ENCODE data around the gene COL18A1.

DNA sequence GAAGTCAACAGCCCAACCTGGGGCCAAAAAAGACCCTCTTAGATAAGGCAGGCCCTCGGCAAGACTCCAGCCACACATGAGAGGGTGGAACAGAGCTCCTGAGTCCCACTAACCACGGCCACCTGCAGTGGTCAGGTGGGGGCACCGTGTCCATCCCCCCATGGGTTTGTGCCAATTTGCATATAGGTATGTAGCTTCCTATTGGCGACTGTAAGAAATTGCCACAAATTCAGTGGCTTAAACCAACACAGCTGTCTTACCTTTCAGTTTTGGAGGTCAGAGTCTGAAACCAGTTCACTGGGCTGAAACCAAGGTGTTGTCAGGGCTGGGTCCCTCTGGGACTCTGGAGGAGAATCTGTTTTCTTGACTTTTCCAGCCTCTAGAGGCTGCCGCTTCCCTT is 59.3 kb downstream of the COL18A1 start:
- TF ChIP-seq POLR2A (IDR thresholded peaks at IDR 0.05; ENCODE audit: low read length) (no peak), GATA1 (IDR thresholded peaks at IDR 0.05; ENCODE audit: low read depth, low read length) (no peak)

Data from erythroblast (primary cell).